PC-3 (cell line): ENCODE results near the gene ETS1.

Experiments
- CTCF ChIP-seq: fragments of 300-600 bp; sonication (generic); conservative IDR thresholded peaks from 2 replicates; pipeline ENCODE4 v1.5.1; 2017; ENCODE audit warnings: antibody characterized with exemption, low read depth, mild to moderate bottlenecking, low read length
- EZH2 ChIP-seq: fragments of 300-600 bp; sonication (generic); IDR thresholded peaks from one replicate; pipeline ENCODE4 v1.6.1; 2017; ENCODE audit warnings: antibody characterized with exemption, mild to moderate bottlenecking, low read length; ENCODE audit not compliant: unreplicated experiment

- TF ChIP-seq CTCF (no peak), EZH2 (no peak)
Measured at GRCh38 chr11:128453444-128454336, 133.7 kb downstream of the ETS1 start.
